ENCODE measurements around the gene POLRMT. TPM values are rescaled to one million over a fixed set of nuclear protein-coding genes. Genes with fewer than 3 reads are reported as not detected.

Gene POLRMT
- total RNA-seq, 1 experiment from 2014 or later = 40.9 TPM

DNA sequence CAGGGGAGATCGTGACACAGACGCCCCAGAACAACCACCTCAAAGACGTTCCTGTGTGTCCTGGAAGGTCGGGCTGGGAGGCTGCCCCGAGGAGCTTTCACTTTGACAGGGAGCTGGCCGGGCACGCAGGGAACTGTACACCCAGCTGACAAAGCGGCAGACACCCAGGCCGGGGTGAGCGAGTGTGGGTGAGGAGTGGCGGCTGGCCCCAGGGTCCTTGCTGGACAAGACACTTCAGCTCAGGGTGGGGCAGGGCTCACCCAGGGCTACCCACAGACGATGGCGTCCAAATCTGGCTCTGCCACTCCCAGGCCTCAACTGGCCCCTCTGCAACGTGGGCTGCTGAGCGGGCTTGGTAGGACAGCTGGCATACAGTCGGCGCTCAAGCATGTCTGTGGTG is 8.4 kb upstream of the POLRMT start:
- peaks cover 7% of the 10 kb centered on the region for H3K4me1 Mint-ChIP-seq (ENCODE audit: insufficient read depth, unreplicated experiment)

DNA sequence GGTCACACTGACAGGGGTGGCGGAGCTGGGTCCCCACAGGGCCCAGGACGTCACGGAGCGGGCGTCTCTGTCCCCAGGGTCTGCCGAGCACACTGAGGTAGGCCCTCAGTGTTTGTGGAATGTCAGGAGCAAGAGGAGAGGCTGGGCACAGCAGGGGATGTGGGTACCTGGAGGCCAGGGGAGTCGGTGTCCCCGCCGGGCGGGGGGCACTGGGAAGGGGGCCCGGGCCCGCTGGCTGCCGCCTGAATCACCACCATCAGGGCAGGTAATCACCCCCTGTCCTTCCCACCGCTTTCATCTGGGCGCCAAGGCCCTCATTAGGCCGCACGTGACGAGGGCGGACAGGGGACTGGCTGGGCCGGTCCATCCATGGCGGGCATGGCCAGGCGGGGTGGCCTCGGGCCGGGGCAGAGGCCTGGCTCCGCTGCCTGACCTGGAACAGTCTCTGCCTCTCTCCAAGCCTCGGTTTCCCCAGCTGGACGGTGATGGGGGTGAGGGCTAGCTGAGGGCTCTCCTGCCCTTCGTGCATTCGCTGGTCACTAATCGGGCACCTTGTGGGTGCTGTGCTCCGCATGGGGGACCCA is 7.4 kb upstream of the POLRMT start:
- POLR2A ChIA-PET = no interaction called here
- intact Hi-C loops (cut with micrococcal nuclease) = no loop called here
- TF ChIP-seq, protein P1, sequence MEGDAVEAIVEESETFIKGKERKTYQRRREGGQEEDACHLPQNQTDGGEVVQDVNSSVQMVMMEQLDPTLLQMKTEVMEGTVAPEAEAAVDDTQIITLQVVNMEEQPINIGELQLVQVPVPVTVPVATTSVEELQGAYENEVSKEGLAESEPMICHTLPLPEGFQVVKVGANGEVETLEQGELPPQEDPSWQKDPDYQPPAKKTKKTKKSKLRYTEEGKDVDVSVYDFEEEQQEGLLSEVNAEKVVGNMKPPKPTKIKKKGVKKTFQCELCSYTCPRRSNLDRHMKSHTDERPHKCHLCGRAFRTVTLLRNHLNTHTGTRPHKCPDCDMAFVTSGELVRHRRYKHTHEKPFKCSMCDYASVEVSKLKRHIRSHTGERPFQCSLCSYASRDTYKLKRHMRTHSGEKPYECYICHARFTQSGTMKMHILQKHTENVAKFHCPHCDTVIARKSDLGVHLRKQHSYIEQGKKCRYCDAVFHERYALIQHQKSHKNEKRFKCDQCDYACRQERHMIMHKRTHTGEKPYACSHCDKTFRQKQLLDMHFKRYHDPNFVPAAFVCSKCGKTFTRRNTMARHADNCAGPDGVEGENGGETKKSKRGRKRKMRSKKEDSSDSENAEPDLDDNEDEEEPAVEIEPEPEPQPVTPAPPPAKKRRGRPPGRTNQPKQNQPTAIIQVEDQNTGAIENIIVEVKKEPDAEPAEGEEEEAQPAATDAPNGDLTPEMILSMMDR (IDR thresholded peaks at IDR 0.05; ENCODE audit: unreplicated experiment) = no peak
- H3K4me3 Mint-ChIP-seq (ENCODE audit: unreplicated experiment) = peak overlapping the region; percentile 11
- peaks cover 7% of the 10 kb centered on the region for H3K4me1 Mint-ChIP-seq (ENCODE audit: insufficient read depth, unreplicated experiment)
- peaks cover 11% of the 10 kb centered on the region for H3K36me3 Mint-ChIP-seq (ENCODE audit: insufficient read depth, unreplicated experiment)
- CTCF ChIA-PET = interaction anchor here (0.6 kb wide), 1 partner anchor 90 kb away, joined by 3 read pairs; no protein-coding TSS in a partner anchor
- no peak for DNase-seq (ENCODE audit: unreplicated experiment)
- H3K27ac Mint-ChIP-seq (ENCODE audit: low read depth, unreplicated experiment) = no peak overlapping the region
- H3K27me3 Mint-ChIP-seq (ENCODE audit: insufficient read depth, unreplicated experiment) = no peaks in the 10 kb centered on the region
- no TSS peak for BruUV-seq (replicated peaks)
- H3K9me3 Mint-ChIP-seq (ENCODE audit: unreplicated experiment) = no peaks in the 10 kb centered on the region

More for the DNA sequence above, 8.4 kb upstream of the POLRMT start:
- intact Hi-C loops (cut with micrococcal nuclease) = no loop called here
- DNase-seq (ENCODE audit: unreplicated experiment) = no peak
- H3K36me3 Mint-ChIP-seq (ENCODE audit: insufficient read depth, unreplicated experiment) = peaks cover 17% of the 10 kb centered on the region
- ChIA-PET POLR2A (interaction anchor here (1.6 kb wide), 1 partner anchor 18 kb away, joined by 4 read pairs; no protein-coding TSS in a partner anchor), CTCF (interaction anchor here (0.6 kb wide), 1 partner anchor 26 kb away, joined by 4 read pairs; no protein-coding TSS in a partner anchor)
- TF ChIP-seq, protein P1 (IDR thresholded peaks at IDR 0.05; ENCODE audit: unreplicated experiment) = no peak
- no peak overlapping the region for H3K4me3 Mint-ChIP-seq (ENCODE audit: unreplicated experiment)
- H3K9me3 Mint-ChIP-seq (ENCODE audit: unreplicated experiment) = no peaks in the 10 kb centered on the region
- no TSS peak for BruUV-seq (replicated peaks)
- H3K27ac Mint-ChIP-seq (ENCODE audit: low read depth, unreplicated experiment) = no peak overlapping the region
- H3K27me3 Mint-ChIP-seq (ENCODE audit: insufficient read depth, unreplicated experiment) = no peaks in the 10 kb centered on the region

DNA sequence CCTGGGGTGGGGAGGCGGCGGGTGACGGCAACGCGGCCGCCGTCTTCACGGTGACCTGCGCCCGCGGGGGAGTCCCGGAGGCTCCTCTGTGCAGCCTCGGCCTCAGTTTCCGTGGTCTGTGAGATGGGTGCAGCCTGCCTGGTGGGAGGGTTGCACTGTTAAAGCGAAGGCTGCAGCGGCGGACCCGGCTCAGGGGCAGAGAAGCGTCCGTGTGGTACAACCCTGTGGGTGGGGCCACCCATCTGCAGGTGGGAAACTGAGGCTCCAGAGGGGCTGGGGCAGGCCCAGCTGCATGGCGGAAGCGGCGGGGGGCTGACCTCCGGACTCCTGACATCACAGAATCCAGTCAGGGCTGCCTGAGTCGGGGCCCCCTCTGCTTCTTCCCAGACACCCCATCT is 6.8 kb upstream of the POLRMT start:
- BruUV-seq (replicated peaks) = no TSS peak
- ChIA-PET POLR2A (no interaction called here), CTCF (interaction anchor here (0.6 kb wide), 1 partner anchor 90 kb away, joined by 3 read pairs; no protein-coding TSS in a partner anchor)
- no peak overlapping the region for H3K27ac Mint-ChIP-seq (ENCODE audit: low read depth, unreplicated experiment)
- TF ChIP-seq, protein P1 (IDR thresholded peaks at IDR 0.05; ENCODE audit: unreplicated experiment) = no peak
- DNase-seq (ENCODE audit: unreplicated experiment) = no peak
- peak overlapping the region; percentile 11 for H3K4me3 Mint-ChIP-seq (ENCODE audit: unreplicated experiment)
- H3K27me3 Mint-ChIP-seq (ENCODE audit: insufficient read depth, unreplicated experiment) = no peaks in the 10 kb centered on the region
- intact Hi-C loops (cut with micrococcal nuclease) = no loop called here
- peaks cover 7% of the 10 kb centered on the region for H3K4me1 Mint-ChIP-seq (ENCODE audit: insufficient read depth, unreplicated experiment)
- H3K36me3 Mint-ChIP-seq (ENCODE audit: insufficient read depth, unreplicated experiment) = peaks cover 6% of the 10 kb centered on the region
- H3K9me3 Mint-ChIP-seq (ENCODE audit: unreplicated experiment) = no peaks in the 10 kb centered on the region

DNA sequence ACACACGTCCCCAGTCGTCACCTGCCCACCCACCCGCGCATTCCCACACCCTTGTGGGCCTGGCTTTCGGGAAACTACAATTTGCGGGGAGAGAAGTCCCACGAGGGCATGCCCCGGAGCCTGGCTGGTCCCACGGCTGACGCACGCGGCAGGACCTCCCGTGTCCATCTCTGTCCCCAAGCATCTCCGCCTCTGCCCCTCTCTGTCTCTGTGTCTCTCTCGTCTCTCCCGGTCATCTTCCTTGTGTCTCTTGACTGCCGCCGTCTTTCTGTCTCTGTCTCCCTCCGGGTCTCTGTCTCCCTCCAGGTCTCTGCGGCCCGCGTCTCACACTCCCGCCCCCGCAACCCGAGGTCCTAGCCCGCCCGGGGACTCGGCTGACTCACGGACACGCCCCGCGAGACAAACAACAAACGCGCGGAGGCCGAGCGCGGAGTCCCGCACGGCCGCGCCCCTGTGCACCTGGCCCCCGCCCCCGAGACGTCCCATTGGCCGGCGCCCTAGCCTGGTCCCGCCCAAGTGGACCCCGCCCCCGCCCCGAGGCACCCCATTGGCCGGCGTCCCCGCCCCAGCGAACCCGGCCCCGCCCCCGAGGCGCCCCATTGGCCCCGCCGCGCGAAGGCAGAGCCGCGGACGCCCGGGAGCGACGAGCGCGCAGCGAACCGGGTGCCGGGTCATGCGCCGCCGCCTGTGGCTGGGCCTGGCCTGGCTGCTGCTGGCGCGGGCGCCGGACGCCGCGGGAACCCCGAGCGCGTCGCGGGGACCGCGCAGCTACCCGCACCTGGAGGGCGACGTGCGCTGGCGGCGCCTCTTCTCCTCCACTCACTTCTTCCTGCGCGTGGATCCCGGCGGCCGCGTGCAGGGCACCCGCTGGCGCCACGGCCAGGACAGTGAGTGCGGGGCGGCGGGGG is 6.2 kb upstream of the POLRMT start, which contains the start of gene FGF22:
TSS of gene FGF22 (plus strand) at position 627 of the 908 bp plus-strand sequence. CDS start at position 674, 47 bp downstream.
- TF ChIP-seq, protein P1 (IDR thresholded peaks at IDR 0.05; ENCODE audit: unreplicated experiment) = no peak
- H3K27me3 Mint-ChIP-seq (ENCODE audit: insufficient read depth, unreplicated experiment) = no peaks in the 10 kb centered on the region
- ChIA-PET POLR2A (no interaction called here), CTCF (no interaction called here)
- no peaks in the 10 kb centered on the region for H3K9me3 Mint-ChIP-seq (ENCODE audit: unreplicated experiment)
- peak within 1 kb of the TSS; percentile 68 for H3K4me3 Mint-ChIP-seq (ENCODE audit: unreplicated experiment)
- H3K36me3 Mint-ChIP-seq (ENCODE audit: insufficient read depth, unreplicated experiment) = no peaks in the 10 kb centered on the region
- H3K4me1 Mint-ChIP-seq (ENCODE audit: insufficient read depth, unreplicated experiment) = peaks cover 7% of the 10 kb centered on the region
- intact Hi-C loops (cut with micrococcal nuclease) = no loop called here
- BruUV-seq (replicated peaks) = no TSS peak
- H3K27ac Mint-ChIP-seq (ENCODE audit: low read depth, unreplicated experiment) = peak within 1 kb of the TSS; percentile 32
- peak; percentile 89 for DNase-seq (ENCODE audit: unreplicated experiment)
